ENCODE measurements around the gene PLCB1.
A peak's percentile ranks its signal among the peaks of the same experiment; 100 is the strongest.
"Not testable (repeated sequence)": the region's sequence is repeated elsewhere in the genome, so short reads cannot be mapped to it uniquely, and the experiment has no call there.

PLCB1 gene

DNA sequence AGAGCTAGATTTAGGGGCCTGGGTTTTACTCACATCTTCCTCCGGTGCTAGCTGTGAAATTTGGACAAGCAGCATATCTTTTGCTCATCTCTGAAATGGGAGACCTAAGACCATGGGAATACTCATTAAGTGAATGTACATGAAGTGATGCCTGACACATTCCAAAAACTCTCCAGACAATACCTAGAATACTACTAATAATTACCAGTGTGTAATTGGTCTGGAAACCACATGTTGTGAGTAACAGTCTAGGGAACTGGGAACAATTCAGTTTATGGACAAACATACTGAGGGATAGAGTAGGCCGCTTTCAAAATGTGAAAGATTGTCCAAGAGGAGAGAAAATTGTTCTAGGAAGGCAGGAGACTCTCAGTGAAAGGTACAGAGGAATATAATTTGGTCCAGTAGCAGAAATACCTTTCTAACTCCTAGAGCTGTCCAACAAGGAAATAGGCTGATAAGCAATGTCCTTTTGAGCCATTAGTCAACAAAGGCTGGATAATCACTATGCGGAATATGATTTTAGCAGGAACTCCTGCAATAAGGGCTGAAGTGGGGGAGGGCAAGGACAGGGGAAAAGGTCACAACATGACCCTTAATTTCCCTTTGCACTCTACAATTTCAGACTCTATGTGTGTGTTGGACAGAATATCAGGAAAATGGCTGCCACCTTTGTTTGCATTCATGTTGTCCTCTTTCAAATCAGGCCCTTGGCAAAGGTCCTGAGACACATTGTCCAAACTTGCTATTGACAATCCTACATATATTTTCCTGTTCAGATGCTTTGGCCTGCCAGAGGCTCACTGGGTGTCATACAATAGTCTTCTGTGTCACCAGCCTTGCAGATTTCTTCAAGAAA is 315.4 kb downstream of the PLCB1 start:
- no peak for DNase-seq (ENCODE audit: low spot score)

GRCh38 chr20:8449123-8449522 is 317.1 kb downstream of the PLCB1 start:
- no peak for DNase-seq (ENCODE audit: low spot score)

GRCh38 chr20:8454137-8454712 is 322.2 kb downstream of the PLCB1 start:
- peak; percentile 71 for DNase-seq (ENCODE audit: low spot score)

DNA sequence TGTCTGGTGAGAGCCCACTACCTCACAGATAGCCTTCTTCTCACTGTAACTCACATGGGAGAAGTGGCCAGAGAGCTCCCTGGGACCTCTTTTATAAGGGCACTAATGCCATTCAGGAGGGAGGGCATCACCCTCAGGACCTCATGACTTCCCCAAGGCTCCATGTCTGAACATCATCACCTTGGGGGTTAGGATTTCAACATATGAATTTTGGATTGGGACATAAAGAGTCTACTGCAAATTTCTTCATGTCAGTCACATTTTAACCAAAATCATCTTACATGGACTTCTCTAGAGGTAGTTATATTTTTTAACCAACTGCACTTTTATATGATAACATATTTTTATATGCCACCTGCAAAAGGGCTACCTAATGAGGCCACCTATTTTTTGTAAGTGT is 324.7 kb downstream of the PLCB1 start:
- no peak for DNase-seq (ENCODE audit: low spot score)

- DNase-seq (ENCODE audit: low spot score): no peak
These were observed 325.9 kb downstream of the PLCB1 start for GRCh38 chr20:8457978-8458377.

- no peak for DNase-seq (ENCODE audit: low spot score)
These were observed 329.1 kb downstream of the PLCB1 start for GRCh38 chr20:8461186-8461585.

DNA sequence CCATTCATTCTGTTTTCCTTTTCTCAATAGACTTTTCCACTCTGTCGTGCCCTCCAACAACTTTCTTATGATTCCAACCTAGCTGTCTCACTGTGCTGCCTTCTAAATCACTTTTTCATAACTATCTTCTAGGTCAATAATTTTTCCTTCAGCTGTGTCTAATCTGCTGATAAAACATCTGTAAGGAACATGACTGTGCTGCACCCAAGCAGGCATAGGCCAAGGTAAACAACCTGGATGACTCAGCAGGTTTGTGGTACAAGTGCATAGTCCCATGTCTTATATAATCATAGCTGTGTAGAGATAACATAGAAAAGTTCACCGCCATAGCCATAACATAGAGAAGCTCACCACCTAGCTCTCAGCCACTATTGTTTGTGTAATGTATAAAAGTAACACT is 332.3 kb downstream of the PLCB1 start:
- no peak for DNase-seq (ENCODE audit: low spot score)

DNA sequence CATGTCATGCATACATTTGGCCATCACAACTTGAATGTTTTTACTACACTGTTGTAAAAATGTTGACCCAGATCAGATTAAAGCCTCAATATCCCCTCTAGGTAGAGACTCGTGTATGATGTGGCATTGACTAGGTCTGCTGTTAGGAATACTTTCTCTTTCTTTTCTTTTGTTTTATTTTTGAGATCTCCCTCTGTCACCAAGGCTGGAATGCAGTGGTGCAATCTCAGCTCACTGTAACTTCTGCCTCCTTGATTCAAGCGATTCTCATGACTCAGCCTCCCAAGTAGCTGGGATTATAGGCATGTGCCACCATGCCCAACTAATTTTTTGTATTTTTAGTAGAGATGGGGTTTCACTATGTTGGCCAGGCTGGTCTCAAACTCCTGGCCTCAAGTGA is 334.7 kb downstream of the PLCB1 start:
- not testable (repeated sequence) for DNase-seq (ENCODE audit: low spot score)

GRCh38 chr20:8470156-8470555 is 338.1 kb downstream of the PLCB1 start:
- no peak for DNase-seq (ENCODE audit: low spot score)

GRCh38 chr20:8471465-8471864 is 339.4 kb downstream of the PLCB1 start:
- DNase-seq (ENCODE audit: low spot score): no peak

DNA sequence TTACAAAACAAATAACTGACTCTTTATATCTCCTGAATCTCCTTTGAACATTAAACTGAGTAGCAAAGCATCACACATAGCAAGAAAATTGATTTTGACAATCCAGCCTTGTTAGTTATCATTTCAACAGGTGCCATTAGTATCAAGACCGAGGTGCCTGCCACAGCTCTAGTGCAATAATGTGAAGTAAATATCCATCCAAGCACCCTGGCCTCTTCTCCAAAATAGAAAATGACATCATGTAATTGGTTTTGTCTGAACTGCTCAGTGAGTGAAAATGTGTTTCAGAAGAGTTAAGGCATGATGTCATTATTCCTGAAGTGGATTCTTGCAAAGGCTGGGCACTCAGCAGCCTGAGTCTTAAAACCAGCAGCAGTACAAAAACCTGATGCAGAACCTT is 341.4 kb downstream of the PLCB1 start:
- DNase-seq (ENCODE audit: low spot score): peak; percentile 12

- DNase-seq (ENCODE audit: low spot score): no peak
These were observed 342.1 kb downstream of the PLCB1 start for GRCh38 chr20:8474027-8474668.

DNA sequence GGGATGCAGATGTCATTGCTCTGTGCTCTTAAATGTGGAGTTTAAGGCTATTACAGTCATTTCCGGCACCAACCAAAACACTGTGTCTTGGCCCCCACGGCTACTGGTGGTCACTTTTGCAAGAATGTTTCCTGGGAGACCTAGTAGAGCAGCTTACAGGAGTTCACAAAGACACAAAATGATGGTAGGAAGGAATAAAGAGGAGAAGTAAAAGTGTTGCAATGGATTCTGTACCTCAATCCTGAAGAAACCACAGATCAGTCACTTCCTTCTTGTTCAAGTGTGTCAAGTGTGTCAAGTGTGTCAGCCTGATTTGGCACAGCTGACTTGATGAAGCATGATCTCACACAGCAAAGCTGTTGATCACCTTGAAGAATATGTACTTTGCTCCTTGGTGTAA is 344.0 kb downstream of the PLCB1 start:
- DNase-seq (ENCODE audit: low spot score): no peak

DNA sequence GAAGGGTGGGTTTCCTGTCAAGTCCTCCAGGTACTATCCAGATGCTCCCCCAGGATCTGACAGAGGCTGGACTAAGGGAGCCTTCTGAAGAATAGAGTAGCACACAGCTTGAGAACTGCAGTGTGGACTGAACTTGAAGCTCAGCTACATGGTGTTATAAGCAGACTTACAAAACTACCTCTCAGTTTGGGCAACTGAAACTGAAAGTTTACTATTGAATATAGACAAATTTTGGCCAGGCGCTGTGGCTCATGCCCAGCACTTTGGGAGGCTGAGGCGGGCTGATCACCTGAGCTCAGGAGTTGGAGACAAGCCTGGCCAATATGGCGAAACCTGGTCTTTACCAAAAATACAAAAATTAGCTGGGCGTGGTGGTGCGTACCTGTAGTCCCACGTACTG is 348.5 kb downstream of the PLCB1 start:
- no peak for DNase-seq (ENCODE audit: low spot score)

GRCh38 chr20:8487696-8488095 is 355.6 kb downstream of the PLCB1 start:
- DNase-seq (ENCODE audit: low spot score): no peak

DNA sequence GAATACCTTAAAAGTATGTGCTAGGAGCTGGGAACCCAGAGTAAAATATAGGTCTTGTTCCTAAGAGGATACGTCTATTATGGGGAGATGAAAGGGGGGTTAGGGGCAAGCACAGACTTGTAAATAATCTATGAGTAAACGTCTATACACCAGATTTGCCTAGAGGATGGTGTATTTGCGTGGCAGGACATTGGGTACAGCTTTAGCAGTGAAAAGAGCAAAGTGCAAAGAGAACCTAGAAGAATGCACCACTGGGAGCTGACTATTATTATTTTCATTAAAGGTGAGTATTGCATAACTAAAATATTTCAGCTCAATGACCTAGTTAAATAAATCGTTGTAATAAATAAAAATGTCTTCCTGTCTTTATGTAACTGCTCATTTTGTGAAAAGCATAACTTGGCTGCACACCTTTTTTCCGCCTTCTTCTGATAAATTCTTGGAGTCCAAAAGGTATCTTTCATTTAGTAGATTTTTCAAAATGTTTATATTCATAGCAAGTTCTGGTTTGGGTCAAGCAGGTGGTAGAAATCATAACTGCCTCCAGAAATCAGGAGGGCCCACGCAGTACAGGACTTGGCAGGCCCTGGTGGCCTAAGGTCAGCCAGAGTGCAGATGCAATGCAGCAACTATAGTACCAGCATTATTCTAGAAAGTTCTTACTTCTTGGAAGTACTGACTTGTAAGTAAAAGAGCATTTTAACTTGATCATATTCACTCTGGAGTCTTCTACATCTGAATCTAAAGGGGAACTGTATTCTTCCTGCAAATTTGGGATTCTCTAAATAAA is 357.2 kb downstream of the PLCB1 start:
- DNase-seq (ENCODE audit: low spot score): no peak

DNA sequence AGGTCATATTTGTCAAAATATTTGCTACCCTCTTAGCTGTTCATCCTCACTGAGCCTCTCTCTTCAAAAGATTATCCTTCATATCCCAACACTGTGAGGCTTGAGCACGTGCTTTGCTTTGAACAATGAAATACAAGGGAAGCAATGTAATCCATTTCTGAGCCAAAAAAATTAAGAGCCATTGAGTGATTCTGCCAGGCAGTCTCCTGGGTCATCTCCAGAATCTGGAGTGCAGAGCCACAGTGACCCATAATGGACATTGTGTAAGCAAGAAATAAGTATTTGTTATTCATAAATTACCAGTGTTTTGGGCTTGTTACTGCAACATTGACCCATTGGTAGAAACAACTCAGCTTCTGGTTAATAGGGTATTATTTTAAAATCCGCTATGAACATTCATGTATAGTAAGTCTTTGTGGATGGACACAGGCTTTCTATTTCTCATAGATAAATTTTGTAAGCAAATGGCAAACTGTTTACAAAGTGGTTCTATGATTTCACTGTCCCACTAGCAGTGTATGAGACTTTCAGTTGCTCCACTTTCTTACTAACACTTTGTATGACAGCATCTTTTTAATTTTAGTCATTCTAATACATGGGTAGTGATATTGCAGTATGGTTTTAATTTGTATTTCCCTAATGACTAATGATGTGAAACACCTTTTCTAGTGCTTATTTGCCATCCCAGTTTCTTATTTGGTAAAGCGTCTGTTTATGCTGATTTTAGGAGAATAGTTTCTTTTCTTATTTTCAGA is 358.2 kb downstream of the PLCB1 start:
- no peak for DNase-seq (ENCODE audit: low spot score)

GRCh38 chr20:8492173-8492572 is 360.1 kb downstream of the PLCB1 start:
- DNase-seq (ENCODE audit: low spot score): no peak

DNA sequence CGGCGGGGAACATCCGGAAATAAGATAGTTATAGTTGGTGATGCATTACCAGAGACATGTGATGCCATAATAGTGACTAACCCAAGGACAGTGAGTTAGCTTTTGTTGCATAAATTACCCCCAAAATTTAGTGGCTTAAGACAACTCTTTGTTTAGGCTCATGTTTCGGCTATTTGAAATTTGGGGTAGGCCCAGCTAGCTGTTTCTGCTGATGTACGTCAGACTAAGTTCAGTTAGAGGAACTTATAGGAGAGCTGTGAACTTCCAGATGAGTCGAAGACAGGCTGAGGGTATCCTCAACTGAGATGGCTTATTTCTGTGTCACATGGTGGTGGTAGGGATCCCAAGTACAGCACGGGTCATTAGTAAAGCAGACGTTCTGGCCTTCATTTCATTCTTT is 366.5 kb downstream of the PLCB1 start:
- DNase-seq (ENCODE audit: low spot score): no peak

- no peak for DNase-seq (ENCODE audit: low spot score)
These were observed 372.0 kb downstream of the PLCB1 start for GRCh38 chr20:8504030-8504429.

GRCh38 chr20:8505476-8506200 is 373.6 kb downstream of the PLCB1 start:
- DNase-seq (ENCODE audit: low spot score): no peak

Data from AG08396 (cell line).